GM23338 (cell line): ENCODE measurements around the gene LMX1B. TPM values are rescaled to one million over a fixed set of nuclear protein-coding genes. Genes with fewer than 3 reads are reported as not detected.

Source experiments
- ATAC-seq: fragments of 200-7000 bp; cut with Tn5 transposase; 3 replicates; pipeline ENCODE4 v1.9.1; 2020
- DNase-seq: peaks from one replicate; pipeline ENCODE4 v3.0.0-alpha.2; 2015; ENCODE audit warnings: low spot score
- H2AFZ ChIP-seq: fragments of 200-600 bp; sonication (generic); 2 replicates; pipeline ENCODE4 v1.8.0; 2016; ENCODE audit warnings: antibody characterized with exemption, mild to moderate bottlenecking, moderate library complexity
- H3F3A ChIP-seq: fragments of 200-600 bp; sonication (generic); replicated peaks from 2 replicates; pipeline ENCODE4 v1.8.0; 2017; ENCODE audit warnings: antibody characterized with exemption, mixed run types, low read depth
- H3K27ac ChIP-seq: fragments of 200-600 bp; sonication (generic); 2 replicates; pipeline ENCODE4 v1.6.1; 2016; ENCODE audit warnings: low read depth
- H3K27me3 ChIP-seq: fragments of 200-600 bp; sonication (generic); 2 replicates; pipeline ENCODE4 v1.8.0; 2016; ENCODE audit warnings: mild to moderate bottlenecking, mixed run types, moderate library complexity; ENCODE audit not compliant: insufficient read depth
- H3K36me3 ChIP-seq: fragments of 200-600 bp; sonication (generic); 2 replicates; pipeline ENCODE4 v1.8.0; 2016; ENCODE audit warnings: mild to moderate bottlenecking; ENCODE audit not compliant: insufficient read depth
- H3K4me1 ChIP-seq: fragments of 200-600 bp; sonication (generic); 2 replicates; pipeline ENCODE4 v1.8.0; 2016; ENCODE audit warnings: mild to moderate bottlenecking, moderate library complexity; ENCODE audit not compliant: insufficient read depth
- H3K4me2 ChIP-seq: fragments of 200-600 bp; sonication (generic); 2 replicates; pipeline ENCODE4 v1.7.1; 2017; ENCODE audit warnings: mixed run types
- H3K4me3 ChIP-seq: fragments of 200-600 bp; sonication (generic); 2 replicates; pipeline ENCODE4 v1.6.1; 2016; ENCODE audit warnings: mixed run types
- H3K79me2 ChIP-seq: fragments of 200-600 bp; sonication (generic); replicated peaks from 2 replicates; pipeline ENCODE4 v1.8.0; 2017; ENCODE audit warnings: mild to moderate bottlenecking; ENCODE audit not compliant: insufficient read depth
- H3K9me2 ChIP-seq: fragments of 200-600 bp; sonication (generic); 2 replicates; pipeline ENCODE4 v1.8.0; 2017; ENCODE audit not compliant: insufficient read depth
- H4K20me1 ChIP-seq: fragments of 200-600 bp; sonication (generic); replicated peaks from 2 replicates; pipeline ENCODE4 v1.8.0; 2017; ENCODE audit warnings: mild to moderate bottlenecking; ENCODE audit not compliant: insufficient read depth
- H3K27ac Mint-ChIP-seq: 2 replicates; pipeline ENCODE4 v1.8.0; 2020; ENCODE audit warnings: inconsistent platforms, mild to moderate bottlenecking, moderate library complexity, mixed read lengths
- H3K27me3 Mint-ChIP-seq: 3 replicates; pipeline ENCODE4 v1.8.0; 2022; ENCODE audit warnings: low read depth, mild to moderate bottlenecking, moderate library complexity, mixed read lengths, inconsistent platforms; ENCODE audit not compliant: insufficient read depth, poor library complexity
- H3K36me3 Mint-ChIP-seq: 3 replicates; pipeline ENCODE4 v1.8.0; 2021; ENCODE audit warnings: low read depth, mild to moderate bottlenecking, inconsistent platforms, moderate library complexity, mixed read lengths
- H3K4me1 Mint-ChIP-seq: 3 replicates; pipeline ENCODE4 v1.8.0; 2020; ENCODE audit warnings: mild to moderate bottlenecking, inconsistent platforms, mixed read lengths
- H3K4me3 Mint-ChIP-seq: 3 replicates; pipeline ENCODE4 v1.8.0; 2021; ENCODE audit warnings: moderate library complexity, mild to moderate bottlenecking, inconsistent platforms, mixed read lengths
- H3K9me3 Mint-ChIP-seq: 3 replicates; pipeline ENCODE4 v1.8.0; 2020; ENCODE audit warnings: moderate library complexity, mild to moderate bottlenecking, inconsistent platforms, mixed read lengths
- CREB1 ChIP-seq: fragments of 250-450 bp; sonication (Bioruptor Pico); IDR thresholded peaks from 2 replicates; pipeline ENCODE4 v1.5.0; 2020; ENCODE audit warnings: low read depth, mild to moderate bottlenecking, moderate library complexity
- EZH2 ChIP-seq: fragments of 200-600 bp; sonication (generic); IDR thresholded peaks from one replicate; pipeline ENCODE4 v1.8.0; 2017; ENCODE audit warnings: antibody characterized with exemption, mild to moderate bottlenecking, low read depth; ENCODE audit not compliant: unreplicated experiment
- EZH2phosphoT487 ChIP-seq: fragments of 200-600 bp; sonication (generic); IDR thresholded peaks from one replicate; pipeline ENCODE4 v1.8.1; 2018; ENCODE audit warnings: antibody characterized with exemption; ENCODE audit not compliant: unreplicated experiment
- JUNB ChIP-seq: IDR thresholded peaks from one replicate; pipeline ENCODE4 v1.6.1; 2016; ENCODE audit warnings: antibody characterized with exemption; ENCODE audit not compliant: unreplicated experiment
- NANOG ChIP-seq: IDR thresholded peaks from 2 replicates; pipeline ENCODE4 v1.6.1; 2016; ENCODE audit warnings: antibody characterized with exemption, borderline replicate concordance
- POLR2AphosphoS5 ChIP-seq: IDR thresholded peaks from 2 replicates; pipeline ENCODE4 v1.6.1; 2016; ENCODE audit warnings: antibody characterized with exemption, low read depth
- STAT1 ChIP-seq: IDR thresholded peaks from one replicate; pipeline ENCODE4 v1.6.1; 2016; ENCODE audit warnings: antibody characterized with exemption; ENCODE audit not compliant: unreplicated experiment
- ZNF114 ChIP-seq: fragments of 250-450 bp; sonication (Bioruptor Pico); IDR thresholded peaks from 2 replicates; pipeline ENCODE4 v1.5.0; 2020; ENCODE audit warnings: mild to moderate bottlenecking, moderate library complexity
- ZNF331 ChIP-seq: fragments of 250-450 bp; sonication (Bioruptor Pico); IDR thresholded peaks from 2 replicates; pipeline ENCODE4 v1.5.0; 2020; ENCODE audit warnings: low read depth, mild to moderate bottlenecking, moderate library complexity
- polyA plus RNA-seq: library from polyadenylated mRNA; unstranded; fragments of >200 nt; fragmentation: Nextera tagmentation; extraction: Ambion mirVana; gene quantifications from 2 replicates; pipeline ENCODE4 v1.2.1, GENCODE V29; 2016
- total RNA-seq: library from RNA; depleted of rRNA; stranded (reverse); fragments of >200 nt; shearing (Covaris generic); gene quantifications from 2 replicates; pipeline ENCODE4 v1.2.3, GENCODE V29; 2014
- TF ChIP-seq, protein P1 (sequence below): fragments of 250-450 bp; sonication (Bioruptor Pico); IDR thresholded peaks from 2 replicates; pipeline ENCODE4 v1.5.0; 2020; ENCODE audit warnings: mild to moderate bottlenecking, moderate library complexity
- TF ChIP-seq, protein P2 (sequence below): IDR thresholded peaks from 2 replicates; pipeline ENCODE4 v1.6.1; 2016; ENCODE audit warnings: antibody characterized with exemption
- TF ChIP-seq, protein P3 (sequence below), 2 experiments: fragments of 200-600 bp in 1 of 2; sonication (generic) in 1 of 2; conservative IDR thresholded peaks; 2 replicates each; pipeline versions ENCODE4 v1.5.1 to v1.6.1; 2016 to 2017; ENCODE audit warnings: antibody characterized with exemption in 2 of 2, low read depth in 2 of 2, mild to moderate bottlenecking in 2 of 2, moderate library complexity in 1 of 2
- TF ChIP-seq, protein P4 (sequence below): IDR thresholded peaks from one replicate; pipeline ENCODE4 v1.6.1; 2018; ENCODE audit warnings: antibody characterized with exemption; ENCODE audit not compliant: unreplicated experiment

LMX1B gene
- total and polyA plus RNA-seq, 2 experiments from 2014 or later: 0.08 to 0.21 TPM

DNA sequence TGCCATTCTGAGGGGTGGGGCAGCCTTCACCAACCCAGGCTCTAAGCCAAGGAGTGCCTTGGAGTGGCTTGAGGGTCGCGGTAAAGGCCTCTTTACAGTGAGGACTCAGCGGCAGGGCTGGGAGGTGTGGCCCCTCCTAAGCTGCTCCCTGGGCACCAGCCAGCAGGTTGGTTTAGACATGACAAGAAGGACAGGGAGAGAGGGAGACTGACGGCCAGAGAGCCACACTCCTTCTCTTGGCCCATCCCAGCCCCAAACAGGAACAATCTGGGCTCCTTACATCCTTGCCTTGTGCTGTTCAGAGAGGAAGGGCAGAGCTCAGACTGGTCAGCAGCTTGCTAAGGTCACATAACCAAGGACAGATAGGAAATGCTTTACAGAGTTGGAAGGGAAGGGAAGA lies 94.5 kb downstream of the LMX1B start:
- no peak overlapping the region for H3K27ac Mint-ChIP-seq
- Histone ChIP-seq H4K20me1 (no peaks in the 10 kb centered on the region), H3K4me2 (no peak overlapping the region), H3K79me2 (no peaks in the 10 kb centered on the region), H3F3A (no peaks in the 10 kb centered on the region), H3K4me1 (peaks cover 3% of the 10 kb centered on the region), H3K36me3 (no peaks in the 10 kb centered on the region), H2AFZ (no peak overlapping the region), H3K27me3 (peaks cover 26% of the 10 kb centered on the region), H3K4me3 (no peak overlapping the region), H3K9me2 (no peaks in the 10 kb centered on the region), H3K27ac (no peak overlapping the region)
- ATAC-seq (no peak), DNase-seq (no peak)
- H3K27me3 Mint-ChIP-seq: peaks cover 19% of the 10 kb centered on the region
- H3K36me3 Mint-ChIP-seq: no peaks in the 10 kb centered on the region
- no peaks in the 10 kb centered on the region for H3K9me3 Mint-ChIP-seq
- peaks cover 14% of the 10 kb centered on the region for H3K4me1 Mint-ChIP-seq
- H3K4me3 Mint-ChIP-seq: no peak overlapping the region
- TF ChIP-seq POLR2AphosphoS5 (no peak), JUNB (no peak), NANOG (no peak), ZNF331 (no peak), ZNF114 (CRISPR knock-in tag) (no peak), EZH2phosphoT487 (no peak), EZH2 (no peak), STAT1 (no peak), CREB1 (CRISPR knock-in tag) (no peak)
- TF ChIP-seq, protein P1, sequence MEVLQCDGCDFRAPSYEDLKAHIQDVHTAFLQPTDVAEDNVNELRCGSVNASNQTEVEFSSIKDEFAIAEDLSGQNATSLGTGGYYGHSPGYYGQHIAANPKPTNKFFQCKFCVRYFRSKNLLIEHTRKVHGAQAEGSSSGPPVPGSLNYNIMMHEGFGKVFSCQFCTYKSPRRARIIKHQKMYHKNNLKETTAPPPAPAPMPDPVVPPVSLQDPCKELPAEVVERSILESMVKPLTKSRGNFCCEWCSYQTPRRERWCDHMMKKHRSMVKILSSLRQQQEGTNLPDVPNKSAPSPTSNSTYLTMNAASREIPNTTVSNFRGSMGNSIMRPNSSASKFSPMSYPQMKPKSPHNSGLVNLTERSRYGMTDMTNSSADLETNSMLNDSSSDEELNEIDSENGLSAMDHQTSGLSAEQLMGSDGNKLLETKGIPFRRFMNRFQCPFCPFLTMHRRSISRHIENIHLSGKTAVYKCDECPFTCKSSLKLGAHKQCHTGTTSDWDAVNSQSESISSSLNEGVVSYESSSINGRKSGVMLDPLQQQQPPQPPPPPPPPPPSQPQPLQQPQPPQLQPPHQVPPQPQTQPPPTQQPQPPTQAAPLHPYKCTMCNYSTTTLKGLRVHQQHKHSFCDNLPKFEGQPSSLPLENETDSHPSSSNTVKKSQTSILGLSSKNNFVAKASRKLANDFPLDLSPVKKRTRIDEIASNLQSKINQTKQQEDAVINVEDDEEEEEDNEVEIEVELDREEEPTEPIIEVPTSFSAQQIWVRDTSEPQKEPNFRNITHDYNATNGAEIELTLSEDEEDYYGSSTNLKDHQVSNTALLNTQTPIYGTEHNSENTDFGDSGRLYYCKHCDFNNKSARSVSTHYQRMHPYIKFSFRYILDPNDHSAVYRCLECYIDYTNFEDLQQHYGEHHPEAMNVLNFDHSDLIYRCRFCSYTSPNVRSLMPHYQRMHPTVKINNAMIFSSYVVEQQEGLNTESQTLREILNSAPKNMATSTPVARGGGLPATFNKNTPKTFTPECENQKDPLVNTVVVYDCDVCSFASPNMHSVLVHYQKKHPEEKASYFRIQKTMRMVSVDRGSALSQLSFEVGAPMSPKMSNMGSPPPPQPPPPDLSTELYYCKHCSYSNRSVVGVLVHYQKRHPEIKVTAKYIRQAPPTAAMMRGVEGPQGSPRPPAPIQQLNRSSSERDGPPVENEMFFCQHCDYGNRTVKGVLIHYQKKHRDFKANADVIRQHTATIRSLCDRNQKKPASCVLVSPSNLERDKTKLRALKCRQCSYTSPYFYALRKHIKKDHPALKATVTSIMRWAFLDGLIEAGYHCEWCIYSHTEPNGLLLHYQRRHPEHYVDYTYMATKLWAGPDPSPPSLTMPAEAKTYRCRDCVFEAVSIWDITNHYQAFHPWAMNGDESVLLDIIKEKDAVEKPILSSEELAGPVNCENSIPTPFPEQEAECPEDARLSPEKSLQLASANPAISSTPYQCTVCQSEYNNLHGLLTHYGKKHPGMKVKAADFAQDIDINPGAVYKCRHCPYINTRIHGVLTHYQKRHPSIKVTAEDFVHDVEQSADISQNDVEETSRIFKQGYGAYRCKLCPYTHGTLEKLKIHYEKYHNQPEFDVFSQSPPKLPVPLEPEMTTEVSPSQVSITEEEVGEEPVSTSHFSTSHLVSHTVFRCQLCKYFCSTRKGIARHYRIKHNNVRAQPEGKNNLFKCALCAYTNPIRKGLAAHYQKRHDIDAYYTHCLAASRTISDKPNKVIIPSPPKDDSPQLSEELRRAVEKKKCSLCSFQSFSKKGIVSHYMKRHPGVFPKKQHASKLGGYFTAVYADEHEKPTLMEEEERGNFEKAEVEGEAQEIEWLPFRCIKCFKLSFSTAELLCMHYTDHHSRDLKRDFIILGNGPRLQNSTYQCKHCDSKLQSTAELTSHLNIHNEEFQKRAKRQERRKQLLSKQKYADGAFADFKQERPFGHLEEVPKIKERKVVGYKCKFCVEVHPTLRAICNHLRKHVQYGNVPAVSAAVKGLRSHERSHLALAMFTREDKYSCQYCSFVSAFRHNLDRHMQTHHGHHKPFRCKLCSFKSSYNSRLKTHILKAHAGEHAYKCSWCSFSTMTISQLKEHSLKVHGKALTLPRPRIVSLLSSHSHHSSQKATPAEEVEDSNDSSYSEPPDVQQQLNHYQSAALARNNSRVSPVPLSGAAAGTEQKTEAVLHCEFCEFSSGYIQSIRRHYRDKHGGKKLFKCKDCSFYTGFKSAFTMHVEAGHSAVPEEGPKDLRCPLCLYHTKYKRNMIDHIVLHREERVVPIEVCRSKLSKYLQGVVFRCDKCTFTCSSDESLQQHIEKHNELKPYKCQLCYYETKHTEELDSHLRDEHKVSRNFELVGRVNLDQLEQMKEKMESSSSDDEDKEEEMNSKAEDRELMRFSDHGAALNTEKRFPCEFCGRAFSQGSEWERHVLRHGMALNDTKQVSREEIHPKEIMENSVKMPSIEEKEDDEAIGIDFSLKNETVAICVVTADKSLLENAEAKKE (CRISPR knock-in tag): no peak
- TF ChIP-seq, protein P2, sequence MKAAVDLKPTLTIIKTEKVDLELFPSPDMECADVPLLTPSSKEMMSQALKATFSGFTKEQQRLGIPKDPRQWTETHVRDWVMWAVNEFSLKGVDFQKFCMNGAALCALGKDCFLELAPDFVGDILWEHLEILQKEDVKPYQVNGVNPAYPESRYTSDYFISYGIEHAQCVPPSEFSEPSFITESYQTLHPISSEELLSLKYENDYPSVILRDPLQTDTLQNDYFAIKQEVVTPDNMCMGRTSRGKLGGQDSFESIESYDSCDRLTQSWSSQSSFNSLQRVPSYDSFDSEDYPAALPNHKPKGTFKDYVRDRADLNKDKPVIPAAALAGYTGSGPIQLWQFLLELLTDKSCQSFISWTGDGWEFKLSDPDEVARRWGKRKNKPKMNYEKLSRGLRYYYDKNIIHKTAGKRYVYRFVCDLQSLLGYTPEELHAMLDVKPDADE: no peak
- TF ChIP-seq, protein P3, sequence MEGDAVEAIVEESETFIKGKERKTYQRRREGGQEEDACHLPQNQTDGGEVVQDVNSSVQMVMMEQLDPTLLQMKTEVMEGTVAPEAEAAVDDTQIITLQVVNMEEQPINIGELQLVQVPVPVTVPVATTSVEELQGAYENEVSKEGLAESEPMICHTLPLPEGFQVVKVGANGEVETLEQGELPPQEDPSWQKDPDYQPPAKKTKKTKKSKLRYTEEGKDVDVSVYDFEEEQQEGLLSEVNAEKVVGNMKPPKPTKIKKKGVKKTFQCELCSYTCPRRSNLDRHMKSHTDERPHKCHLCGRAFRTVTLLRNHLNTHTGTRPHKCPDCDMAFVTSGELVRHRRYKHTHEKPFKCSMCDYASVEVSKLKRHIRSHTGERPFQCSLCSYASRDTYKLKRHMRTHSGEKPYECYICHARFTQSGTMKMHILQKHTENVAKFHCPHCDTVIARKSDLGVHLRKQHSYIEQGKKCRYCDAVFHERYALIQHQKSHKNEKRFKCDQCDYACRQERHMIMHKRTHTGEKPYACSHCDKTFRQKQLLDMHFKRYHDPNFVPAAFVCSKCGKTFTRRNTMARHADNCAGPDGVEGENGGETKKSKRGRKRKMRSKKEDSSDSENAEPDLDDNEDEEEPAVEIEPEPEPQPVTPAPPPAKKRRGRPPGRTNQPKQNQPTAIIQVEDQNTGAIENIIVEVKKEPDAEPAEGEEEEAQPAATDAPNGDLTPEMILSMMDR (conservative IDR thresholded peaks at IDR 0.05; ENCODE audit: low read depth in 2 of 2): no peak
- TF ChIP-seq, protein P4, sequence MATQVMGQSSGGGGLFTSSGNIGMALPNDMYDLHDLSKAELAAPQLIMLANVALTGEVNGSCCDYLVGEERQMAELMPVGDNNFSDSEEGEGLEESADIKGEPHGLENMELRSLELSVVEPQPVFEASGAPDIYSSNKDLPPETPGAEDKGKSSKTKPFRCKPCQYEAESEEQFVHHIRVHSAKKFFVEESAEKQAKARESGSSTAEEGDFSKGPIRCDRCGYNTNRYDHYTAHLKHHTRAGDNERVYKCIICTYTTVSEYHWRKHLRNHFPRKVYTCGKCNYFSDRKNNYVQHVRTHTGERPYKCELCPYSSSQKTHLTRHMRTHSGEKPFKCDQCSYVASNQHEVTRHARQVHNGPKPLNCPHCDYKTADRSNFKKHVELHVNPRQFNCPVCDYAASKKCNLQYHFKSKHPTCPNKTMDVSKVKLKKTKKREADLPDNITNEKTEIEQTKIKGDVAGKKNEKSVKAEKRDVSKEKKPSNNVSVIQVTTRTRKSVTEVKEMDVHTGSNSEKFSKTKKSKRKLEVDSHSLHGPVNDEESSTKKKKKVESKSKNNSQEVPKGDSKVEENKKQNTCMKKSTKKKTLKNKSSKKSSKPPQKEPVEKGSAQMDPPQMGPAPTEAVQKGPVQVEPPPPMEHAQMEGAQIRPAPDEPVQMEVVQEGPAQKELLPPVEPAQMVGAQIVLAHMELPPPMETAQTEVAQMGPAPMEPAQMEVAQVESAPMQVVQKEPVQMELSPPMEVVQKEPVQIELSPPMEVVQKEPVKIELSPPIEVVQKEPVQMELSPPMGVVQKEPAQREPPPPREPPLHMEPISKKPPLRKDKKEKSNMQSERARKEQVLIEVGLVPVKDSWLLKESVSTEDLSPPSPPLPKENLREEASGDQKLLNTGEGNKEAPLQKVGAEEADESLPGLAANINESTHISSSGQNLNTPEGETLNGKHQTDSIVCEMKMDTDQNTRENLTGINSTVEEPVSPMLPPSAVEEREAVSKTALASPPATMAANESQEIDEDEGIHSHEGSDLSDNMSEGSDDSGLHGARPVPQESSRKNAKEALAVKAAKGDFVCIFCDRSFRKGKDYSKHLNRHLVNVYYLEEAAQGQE: no peak
